KMS-11 (cell line): ENCODE data around the gene KIAA0319L.

Experiments
- H2AFZ ChIP-seq: fragments of 200-600 bp; sonication (generic); 2 replicates; pipeline ENCODE4 v1.6.1; 2016; ENCODE audit warnings: antibody characterized with exemption, mixed run types, low read depth
- H3K27ac ChIP-seq: fragments of 200-600 bp; sonication (generic); 2 replicates; pipeline ENCODE4 v1.6.1; 2016; ENCODE audit warnings: mild to moderate bottlenecking, mixed run types
- H3K27me3 ChIP-seq: fragments of 200-600 bp; sonication (generic); 2 replicates; pipeline ENCODE4 v1.6.1; 2017; ENCODE audit warnings: mild to moderate bottlenecking, low read depth, mixed run types, moderate library complexity; ENCODE audit not compliant: insufficient read depth
- H3K36me3 ChIP-seq: fragments of 200-600 bp; sonication (generic); 2 replicates; pipeline ENCODE4 v1.6.1; 2017; ENCODE audit warnings: mild to moderate bottlenecking, mixed run types; ENCODE audit not compliant: insufficient read depth
- H3K4me1 ChIP-seq: fragments of 200-600 bp; sonication (generic); 2 replicates; pipeline ENCODE4 v1.6.1; 2016; ENCODE audit warnings: mild to moderate bottlenecking, low read depth, mixed run types; ENCODE audit not compliant: poor library complexity, severe bottlenecking
- H3K4me2 ChIP-seq: fragments of 200-600 bp; sonication (generic); 2 replicates; pipeline ENCODE4 v1.7.0; 2016; ENCODE audit warnings: mild to moderate bottlenecking, mixed run types
- H3K4me3 ChIP-seq: fragments of 200-600 bp; sonication (generic); IDR thresholded peaks from 2 replicates; pipeline ENCODE4 v1.6.1; 2017; ENCODE audit warnings: low read depth, low read length, mixed read lengths; ENCODE audit not compliant: insufficient read depth
- H3K79me2 ChIP-seq: fragments of 200-600 bp; sonication (generic); 2 replicates; pipeline ENCODE4 v1.6.1; 2016; ENCODE audit warnings: low read depth, mixed run types; ENCODE audit not compliant: insufficient read depth
- H3K9ac ChIP-seq: fragments of 200-600 bp; sonication (generic); 2 replicates; pipeline ENCODE4 v1.6.1; 2016; ENCODE audit warnings: mild to moderate bottlenecking, mixed run types
- H4K20me1 ChIP-seq: fragments of 200-600 bp; sonication (generic); 2 replicates; pipeline ENCODE4 v1.6.1; 2016; ENCODE audit warnings: mild to moderate bottlenecking, mixed run types; ENCODE audit not compliant: insufficient read depth
- CTCF ChIP-seq: fragments of 200-600 bp; sonication (generic); conservative IDR thresholded peaks from 2 replicates; pipeline ENCODE4 v1.6.1; 2017; ENCODE audit warnings: low read depth, mild to moderate bottlenecking, antibody characterized with exemption, low read length, moderate library complexity, mixed read lengths

The KIAA0319L gene

GRCh38 chr1:35597870-35598269 lies 40.7 kb upstream of the KIAA0319L start:
- Histone ChIP-seq H3K79me2 (no peaks in the 10 kb centered on the region), H3K4me2 (no peak overlapping the region), H3K4me3 (no peak overlapping the region), H3K27me3 (no peaks in the 10 kb centered on the region), H4K20me1 (no peaks in the 10 kb centered on the region), H3K27ac (no peak overlapping the region), H3K4me1 (no peaks in the 10 kb centered on the region), H3K36me3 (no peaks in the 10 kb centered on the region), H3K9ac (no peak overlapping the region), H2AFZ (no peak overlapping the region)
- TF ChIP-seq CTCF, result no peak

- TF ChIP-seq CTCF, result no peak
- H3K36me3 ChIP-seq, result no peaks in the 10 kb centered on the region
- no peaks in the 10 kb centered on the region for H3K4me1 ChIP-seq
Measured at GRCh38 chr1:35595684-35596083, 38.5 kb upstream of the KIAA0319L start.

GRCh38 chr1:35594005-35594760 lies 37.0 kb upstream of the KIAA0319L start:
- no peak overlapping the region for H3K4me2 ChIP-seq
- H2AFZ ChIP-seq, result no peak overlapping the region
- H3K79me2 ChIP-seq, result no peaks in the 10 kb centered on the region
- H3K4me1 ChIP-seq, result no peaks in the 10 kb centered on the region
- no peaks in the 10 kb centered on the region for H3K36me3 ChIP-seq
- H3K27ac ChIP-seq, result no peak overlapping the region
- no peak overlapping the region for H3K9ac ChIP-seq
- no peak for TF ChIP-seq CTCF
- no peak overlapping the region for H3K4me3 ChIP-seq
- no peaks in the 10 kb centered on the region for H4K20me1 ChIP-seq
- H3K27me3 ChIP-seq, result no peaks in the 10 kb centered on the region

More at GRCh38 chr1:35595684-35596083, 38.5 kb upstream of the KIAA0319L start:
- no peaks in the 10 kb centered on the region for H3K27me3 ChIP-seq
- H3K27ac ChIP-seq, result no peak overlapping the region
- H3K4me2 ChIP-seq, result no peak overlapping the region
- no peak overlapping the region for H3K9ac ChIP-seq
- no peak overlapping the region for H2AFZ ChIP-seq
- H3K79me2 ChIP-seq, result no peaks in the 10 kb centered on the region
- H3K4me3 ChIP-seq, result no peak overlapping the region
- H4K20me1 ChIP-seq, result no peaks in the 10 kb centered on the region

GRCh38 chr1:35592991-35593769 lies 36.0 kb upstream of the KIAA0319L start:
- H3K27me3 ChIP-seq, result no peaks in the 10 kb centered on the region
- no peaks in the 10 kb centered on the region for H3K4me1 ChIP-seq
- H3K36me3 ChIP-seq, result no peaks in the 10 kb centered on the region
- no peaks in the 10 kb centered on the region for H4K20me1 ChIP-seq
- TF ChIP-seq CTCF, result no peak
- H3K79me2 ChIP-seq, result no peaks in the 10 kb centered on the region
- no peak overlapping the region for H2AFZ ChIP-seq
- no peak overlapping the region for H3K9ac ChIP-seq
- H3K4me3 ChIP-seq, result no peak overlapping the region
- no peak overlapping the region for H3K27ac ChIP-seq
- H3K4me2 ChIP-seq, result no peak overlapping the region
